Mesenchymal stem cell (in vitro differentiated cells and primary cell): ENCODE data around the gene FANK1.

Experiments used
- DNase-seq: peaks from one replicate; pipeline ENCODE4 v3.0.0-alpha.2; 2013
- H2AFZ ChIP-seq: one replicate; pipeline ENCODE4 v1.6.1; 2013; ENCODE audit warnings: low read depth, mild to moderate bottlenecking, control low read depth, inconsistent platforms, low read length, moderate library complexity
- H2AK5ac ChIP-seq: 2 replicates; pipeline ENCODE4 v1.6.1; 2013; ENCODE audit warnings: low read length, moderate library complexity, mild to moderate bottlenecking, inconsistent platforms; ENCODE audit not compliant: severe bottlenecking
- H2BK120ac ChIP-seq: one replicate; pipeline ENCODE4 v1.6.1; 2013; ENCODE audit warnings: low read depth, mild to moderate bottlenecking, inconsistent platforms, low read length, moderate library complexity
- H2BK12ac ChIP-seq, 2 experiments: one replicate each; pipeline ENCODE4 v1.6.1; 2013; ENCODE audit warnings: inconsistent platforms in 2 of 2, low read length in 2 of 2, mild to moderate bottlenecking in 2 of 2, moderate library complexity in 2 of 2, control low read depth in 1 of 2
- H2BK15ac ChIP-seq: one replicate; pipeline ENCODE4 v1.6.1; 2013; ENCODE audit warnings: mild to moderate bottlenecking, low read depth, inconsistent platforms; ENCODE audit not compliant: poor library complexity, severe bottlenecking
- H2BK5ac ChIP-seq: 2 replicates; pipeline ENCODE4 v1.6.1; 2013; ENCODE audit warnings: low read depth, mild to moderate bottlenecking, low read length, control low read depth, inconsistent platforms; ENCODE audit not compliant: poor library complexity, severe bottlenecking
- H3K14ac ChIP-seq, 2 experiments: one replicate each; pipeline ENCODE4 v1.6.1; 2013; ENCODE audit warnings: inconsistent platforms in 2 of 2, low read length in 2 of 2, control low read depth in 1 of 2, mild to moderate bottlenecking in 1 of 2, moderate library complexity in 1 of 2
- H3K18ac ChIP-seq, 2 experiments: one replicate each; pipeline ENCODE4 v1.6.1; 2013; ENCODE audit warnings: inconsistent platforms in 2 of 2, low read length in 2 of 2, control low read depth in 1 of 2, low read depth in 1 of 2, mild to moderate bottlenecking in 1 of 2
- H3K23ac ChIP-seq, 2 experiments: one replicate each; pipeline ENCODE4 v1.6.1; 2013; ENCODE audit warnings: inconsistent platforms in 2 of 2, low read length in 2 of 2, mild to moderate bottlenecking in 2 of 2, moderate library complexity in 2 of 2, control low read depth in 1 of 2
- H3K27ac ChIP-seq: 2 replicates; pipeline ENCODE4 v1.5.1; 2013; ENCODE audit warnings: mild to moderate bottlenecking, moderate library complexity, low read length, control low read depth, inconsistent platforms; ENCODE audit not compliant: poor library complexity, severe bottlenecking
- H3K27me3 ChIP-seq, 2 experiments: 2 replicates each; pipeline versions ENCODE4 v1.6.1 to v1.7.0; 2013; ENCODE audit warnings: low read length in 2 of 2, mild to moderate bottlenecking in 2 of 2, moderate library complexity in 2 of 2, control low read depth in 1 of 2, inconsistent platforms in 1 of 2; ENCODE audit not compliant: control insufficient read depth in 1 of 2, insufficient read depth in 1 of 2
- H3K36me3 ChIP-seq, 2 experiments: 2 replicates each; pipeline versions ENCODE4 v1.6.1 to v1.7.0; 2013; ENCODE audit warnings: low read length in 2 of 2, control low read depth in 1 of 2, inconsistent platforms in 1 of 2, low read depth in 1 of 2, mild to moderate bottlenecking in 1 of 2; ENCODE audit not compliant: insufficient read depth in 2 of 2, control insufficient read depth in 1 of 2
- H3K4ac ChIP-seq, 2 experiments: one replicate each; pipeline ENCODE4 v1.6.1; 2013; ENCODE audit warnings: inconsistent platforms in 2 of 2, low read length in 2 of 2, mild to moderate bottlenecking in 2 of 2, moderate library complexity in 2 of 2, control low read depth in 1 of 2, low read depth in 1 of 2
- H3K4me1 ChIP-seq: 2 replicates; pipeline ENCODE4 v1.6.1; 2013; ENCODE audit warnings: low read depth, low read length, control low read depth; ENCODE audit not compliant: control insufficient read depth, insufficient read depth
- H3K4me2 ChIP-seq: 2 replicates; pipeline ENCODE4 v1.6.1; 2013; ENCODE audit warnings: low read length, mild to moderate bottlenecking, inconsistent platforms; ENCODE audit not compliant: poor library complexity, severe bottlenecking
- H3K4me3 ChIP-seq, 2 experiments: 2 replicates each; pipeline versions ENCODE4 v1.5.1 to v1.7.0; 2013; ENCODE audit warnings: low read length in 2 of 2, mild to moderate bottlenecking in 2 of 2, control low read depth in 1 of 2, low read depth in 1 of 2; ENCODE audit not compliant: insufficient read depth in 1 of 2
- H3K79me1 ChIP-seq: replicated peaks from 2 replicates; pipeline ENCODE4 v1.6.1; 2013; ENCODE audit warnings: mild to moderate bottlenecking, control low read depth, low read length, inconsistent platforms; ENCODE audit not compliant: poor library complexity, severe bottlenecking
- H3K9ac ChIP-seq: 2 replicates; pipeline ENCODE4 v1.7.0; 2013; ENCODE audit warnings: mild to moderate bottlenecking, low read length, moderate library complexity
- H3K9me3 ChIP-seq: 2 replicates; pipeline ENCODE4 v1.7.0; 2013; ENCODE audit warnings: mild to moderate bottlenecking, low read length; ENCODE audit not compliant: control insufficient read depth
- H4K8ac ChIP-seq: one replicate; pipeline ENCODE4 v1.6.1; 2013; ENCODE audit warnings: inconsistent platforms, mild to moderate bottlenecking, low read length, moderate library complexity
- H4K91ac ChIP-seq: one replicate; pipeline ENCODE4 v1.6.1; 2013; ENCODE audit warnings: mild to moderate bottlenecking, low read length, inconsistent platforms
- WGBS: methylation state at CpG from one replicate; pipeline ENCODE4 v1.1.7; 2013; ENCODE audit warnings: mixed read lengths; 5-methylcytosine and 5-hydroxymethylcytosine counted together

Gene FANK1

DNA sequence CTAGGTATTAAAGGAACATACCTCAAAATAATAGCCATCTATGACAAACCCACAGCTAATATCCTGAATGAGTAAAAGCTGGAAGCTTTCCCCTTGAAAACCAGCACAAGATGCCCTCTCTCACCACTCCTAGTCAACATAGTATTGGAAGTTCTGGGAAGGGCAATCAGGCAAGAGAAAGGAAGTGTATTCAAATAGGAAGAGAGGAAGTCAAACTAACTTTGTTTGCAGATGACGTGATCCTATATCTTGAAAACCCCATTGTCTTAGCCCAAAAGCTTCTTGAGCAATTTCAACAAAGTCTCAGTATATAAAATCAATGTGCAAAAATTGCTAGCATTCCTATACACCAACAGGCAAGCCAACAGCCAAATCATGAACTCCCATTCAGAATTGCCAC is 131.3 kb downstream of the FANK1 start:
- Histone ChIP-seq H2BK5ac (no peak overlapping the region), H3K4me2 (no peak overlapping the region), H2AFZ (no peak overlapping the region), H2AK5ac (no peak overlapping the region), H3K36me3 (peaks cover 3 to 96% of the 10 kb centered on the region in 2 experiments), H4K8ac (no peak overlapping the region), H3K23ac (no peak overlapping the region), H3K18ac (no peak overlapping the region), H3K27me3 (no peaks in the 10 kb centered on the region), H3K9me3 (peaks cover 26% of the 10 kb centered on the region), H3K14ac (no peak overlapping the region), H2BK12ac (no peak overlapping the region), H2BK120ac (no peak overlapping the region), H3K9ac (no peak overlapping the region), H3K4ac (no peak overlapping the region), H3K4me1 (no peaks in the 10 kb centered on the region), H3K27ac (no peak overlapping the region), H2BK15ac (no peak overlapping the region), H3K4me3 (no peak overlapping the region), H4K91ac (no peak overlapping the region), H3K79me1 (peaks cover 4% of the 10 kb centered on the region)
- WGBS = 100% methylated on average over 1 of the region's 1 CpG
- no peak for DNase-seq

DNA sequence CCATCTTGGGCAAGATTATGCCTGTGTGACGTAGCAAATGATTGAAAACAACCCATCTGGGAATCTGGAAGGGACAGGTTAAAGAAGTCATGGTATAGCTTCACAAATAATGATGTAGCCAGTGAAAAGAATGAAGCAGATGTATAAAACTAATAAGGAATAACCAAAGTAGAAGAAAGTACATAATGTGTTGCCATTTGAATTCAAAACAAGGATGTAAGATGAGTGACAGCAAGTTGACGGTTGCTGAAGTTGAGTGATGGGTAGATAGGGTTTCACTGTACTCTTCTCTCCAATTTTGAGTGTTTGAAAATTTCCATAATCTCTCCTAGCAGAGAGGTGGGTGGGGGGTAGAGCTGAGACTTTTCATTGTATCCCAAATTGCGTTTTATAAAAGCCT is 133.6 kb downstream of the FANK1 start:
- WGBS = 94% methylated on average over 3 of the region's 3 CpGs
- peaks cover 3% of the 10 kb centered on the region for H3K79me1 ChIP-seq

DNA sequence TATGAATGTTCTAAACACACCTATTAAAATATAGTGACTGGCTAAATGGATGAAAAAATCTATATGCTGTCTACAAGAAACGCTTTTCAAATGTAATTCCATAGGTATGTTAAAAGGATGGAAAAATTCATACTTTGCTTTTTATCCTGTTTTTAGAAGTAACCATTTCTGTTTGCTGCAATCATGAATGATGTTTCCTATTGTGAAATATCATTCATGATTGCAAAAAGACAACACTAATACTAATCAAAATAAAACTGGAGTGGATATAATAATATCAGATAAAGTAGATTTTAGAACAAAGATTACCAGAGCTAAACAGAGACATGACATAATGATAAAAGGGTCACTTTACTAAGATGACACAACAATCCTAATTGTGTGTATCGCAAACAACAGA is 138.2 kb downstream of the FANK1 start:
- H2BK12ac ChIP-seq = no peak overlapping the region
- no peak overlapping the region for H3K4ac ChIP-seq
- no peaks in the 10 kb centered on the region for H3K4me1 ChIP-seq
- no peak overlapping the region for H3K9ac ChIP-seq
- 100% methylated on average over 1 of the region's 2 CpGs for WGBS
- no peak for DNase-seq
- no peak overlapping the region for H4K8ac ChIP-seq
- no peak overlapping the region for H3K4me3 ChIP-seq
- no peak overlapping the region for H2AFZ ChIP-seq
- H3K27me3 ChIP-seq = no peaks in the 10 kb centered on the region
- no peaks in the 10 kb centered on the region for H3K79me1 ChIP-seq
- no peak overlapping the region for H2BK15ac ChIP-seq
- H4K91ac ChIP-seq = no peak overlapping the region
- no peak overlapping the region for H3K27ac ChIP-seq
- H3K18ac ChIP-seq = no peak overlapping the region
- no peak overlapping the region for H2AK5ac ChIP-seq
- no peak overlapping the region for H3K23ac ChIP-seq
- no peak overlapping the region for H2BK5ac ChIP-seq
- H3K9me3 ChIP-seq = peaks cover 25% of the 10 kb centered on the region
- no peak overlapping the region for H3K4me2 ChIP-seq
- no peak overlapping the region for H3K14ac ChIP-seq
- peaks cover 18 to 99% of the 10 kb centered on the region in 2 experiments for H3K36me3 ChIP-seq
- H2BK120ac ChIP-seq = no peak overlapping the region

More for the DNA sequence above, 133.6 kb downstream of the FANK1 start:
- Histone ChIP-seq H3K27me3 (no peaks in the 10 kb centered on the region), H2BK120ac (no peak overlapping the region), H3K4me3 (no peak overlapping the region), H3K18ac (no peak overlapping the region), H4K91ac (no peak overlapping the region), H3K4me1 (no peaks in the 10 kb centered on the region), H3K9me3 (peaks cover 46% of the 10 kb centered on the region), H2AFZ (no peak overlapping the region), H2BK12ac (no peak overlapping the region), H3K27ac (no peak overlapping the region), H2BK5ac (no peak overlapping the region), H3K14ac (no peak overlapping the region), H2AK5ac (no peak overlapping the region), H3K4ac (no peak overlapping the region), H4K8ac (no peak overlapping the region), H3K4me2 (no peak overlapping the region), H3K23ac (no peak overlapping the region), H3K36me3 (peaks cover 3 to 98% of the 10 kb centered on the region in 2 experiments), H3K9ac (no peak overlapping the region), H2BK15ac (no peak overlapping the region)
- DNase-seq = no peak

DNA sequence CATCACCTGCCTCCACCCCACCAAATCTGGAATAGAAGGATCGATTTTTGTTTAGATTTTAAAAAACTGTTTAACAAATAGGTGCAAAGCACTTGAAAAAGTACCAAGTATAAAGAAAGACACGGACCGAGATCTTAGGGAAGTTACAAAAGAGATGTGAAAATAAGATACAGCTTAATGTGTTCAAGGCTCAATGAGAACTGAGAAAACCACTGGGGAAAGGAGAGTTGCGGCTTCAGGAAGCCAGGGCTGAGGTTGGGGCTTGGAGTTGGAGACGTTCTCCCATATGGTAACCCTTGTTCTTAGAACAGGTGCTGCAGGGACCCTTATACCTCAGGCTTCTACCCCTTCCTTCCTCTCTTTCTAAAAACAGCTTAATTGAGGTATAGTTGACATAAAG is 140.2 kb downstream of the FANK1 start:
- DNase-seq = no peak
- H3K4me2 ChIP-seq = no peak overlapping the region
- peaks cover 20% of the 10 kb centered on the region for H3K9me3 ChIP-seq
- no peak overlapping the region for H2AFZ ChIP-seq
- H3K79me1 ChIP-seq = no peaks in the 10 kb centered on the region
- no peak overlapping the region for H2BK15ac ChIP-seq
- no peak overlapping the region for H2BK120ac ChIP-seq
- no peak overlapping the region for H2BK5ac ChIP-seq
- no peak overlapping the region for H3K18ac ChIP-seq
- H2AK5ac ChIP-seq = no peak overlapping the region
- 94% methylated on average over 4 of the region's 5 CpGs for WGBS
- H3K27ac ChIP-seq = no peak overlapping the region
- H3K36me3 ChIP-seq = peaks cover 27 to 99% of the 10 kb centered on the region in 2 experiments
- no peaks in the 10 kb centered on the region for H3K27me3 ChIP-seq
- H3K4me3 ChIP-seq = no peak overlapping the region
- no peak overlapping the region for H3K23ac ChIP-seq
- H3K4ac ChIP-seq = no peak overlapping the region
- H3K9ac ChIP-seq = no peak overlapping the region
- H4K8ac ChIP-seq = no peak overlapping the region
- H4K91ac ChIP-seq = no peak overlapping the region
- peaks cover 2% of the 10 kb centered on the region for H3K4me1 ChIP-seq
- no peak overlapping the region for H2BK12ac ChIP-seq
- no peak overlapping the region for H3K14ac ChIP-seq
